Esophagus muscularis mucosa (tissue), 2 donors: ENCODE measurements around the gene IFNL4.

Experiments used
- EP300 ChIP-seq: sonication (generic); formaldehyde crosslinking; IDR thresholded peaks from one replicate; pipeline ENCODE4 v1.6.1; 2017; ENCODE audit warnings: antibody characterized with exemption
- POLR2A ChIP-seq: fragments of 450-650 bp; IDR thresholded peaks from one replicate; pipeline ENCODE4 v1.6.1; 2017; ENCODE audit warnings: antibody characterized with exemption, moderate library complexity, mild to moderate bottlenecking, low read depth

DNA sequence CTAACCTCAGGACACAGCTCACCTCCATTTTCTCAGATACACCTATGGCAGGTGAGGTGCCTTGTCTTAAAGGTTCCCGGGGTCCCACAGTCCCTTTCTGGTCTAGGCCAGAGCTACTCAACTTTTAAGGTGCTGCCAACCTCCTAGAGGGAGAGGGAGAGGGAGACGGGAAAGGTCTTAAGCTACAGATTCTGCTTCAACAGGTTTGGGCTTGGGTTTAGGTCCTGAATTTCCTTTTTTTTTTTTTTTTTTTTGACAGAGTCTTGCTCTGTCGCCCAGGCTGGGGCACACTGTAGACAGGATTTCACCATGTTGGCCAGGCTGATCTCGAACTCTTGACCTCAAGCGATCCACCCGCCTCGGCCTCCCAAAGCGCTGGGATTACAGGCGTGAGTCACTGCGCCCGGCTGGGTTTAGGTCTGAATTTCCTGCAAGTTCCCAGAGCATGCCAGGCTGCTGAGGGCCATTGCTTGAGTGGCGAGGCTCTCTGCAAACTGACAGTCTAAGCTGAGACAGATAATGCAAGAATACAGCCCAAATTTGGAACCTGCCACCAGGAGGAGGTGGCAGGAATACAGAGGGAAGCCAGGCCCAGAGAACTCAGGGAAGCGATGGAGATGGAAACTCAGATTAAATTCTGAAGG lies 36.8 kb downstream of the IFNL4 start:
- TF ChIP-seq EP300 (no peak), POLR2A (no peak)
